MM.1S (cell line): ENCODE results near the gene ADH1A.

Source experiments
- DNase-seq: peaks from one replicate; pipeline ENCODE4 v3.0.0-alpha.2; 2015
- H2AFZ ChIP-seq: fragments of 300-600 bp; sonication (generic); 2 replicates; pipeline ENCODE4 v1.6.0; 2016; ENCODE audit warnings: antibody characterized with exemption, low read length
- H3F3A ChIP-seq: fragments of 300-600 bp; sonication (generic); 2 replicates; pipeline ENCODE4 v1.6.1; 2016; ENCODE audit warnings: mild to moderate bottlenecking, antibody characterized with exemption, low read length, moderate library complexity, mixed read lengths; ENCODE audit not compliant: insufficient read depth
- H3K27ac ChIP-seq: fragments of 300-600 bp; sonication (generic); 2 replicates; pipeline ENCODE4 v1.5.1; 2016; ENCODE audit warnings: mild to moderate bottlenecking, low read length
- H3K27me3 ChIP-seq: fragments of 300-600 bp; sonication (generic); replicated peaks from 2 replicates; pipeline ENCODE4 v1.6.0; 2016; ENCODE audit warnings: low read length; ENCODE audit not compliant: insufficient read depth
- H3K36me3 ChIP-seq: fragments of 300-600 bp; sonication (generic); replicated peaks from 2 replicates; pipeline ENCODE4 v1.6.1; 2016; ENCODE audit warnings: mild to moderate bottlenecking, low read length, mixed read lengths; ENCODE audit not compliant: insufficient read depth
- H3K4me1 ChIP-seq: fragments of 300-600 bp; sonication (generic); 2 replicates; pipeline ENCODE4 v1.6.1; 2016; ENCODE audit warnings: low read length, mixed read lengths
- H3K4me2 ChIP-seq: fragments of 300-600 bp; sonication (generic); 2 replicates; pipeline ENCODE4 v1.6.0; 2016; ENCODE audit warnings: low read depth, low read length
- H3K4me3 ChIP-seq: fragments of 300-600 bp; sonication (generic); 2 replicates; pipeline ENCODE4 v1.5.1; 2016; ENCODE audit warnings: low read length, mixed read lengths
- H3K79me2 ChIP-seq: fragments of 300-600 bp; sonication (generic); 2 replicates; pipeline ENCODE4 v1.6.1; 2016; ENCODE audit warnings: mixed run types, low read length, mixed read lengths
- H3K9ac ChIP-seq: fragments of 300-600 bp; sonication (generic); 2 replicates; pipeline ENCODE4 v1.6.1; 2016; ENCODE audit warnings: low read length, mixed read lengths
- H3K9me2 ChIP-seq: fragments of 300-600 bp; sonication (generic); replicated peaks from 2 replicates; pipeline ENCODE4 v1.6.1; 2016; ENCODE audit warnings: mild to moderate bottlenecking, low read length, mixed read lengths; ENCODE audit not compliant: insufficient read depth
- H3K9me3 ChIP-seq: fragments of 300-600 bp; sonication (generic); replicated peaks from 2 replicates; pipeline ENCODE4 v1.6.1; 2016; ENCODE audit warnings: mild to moderate bottlenecking, low read length, mixed read lengths; ENCODE audit not compliant: insufficient read depth
- H4K20me1 ChIP-seq: fragments of 300-600 bp; sonication (generic); 2 replicates; pipeline ENCODE4 v1.6.1; 2016; ENCODE audit warnings: mild to moderate bottlenecking, low read length, moderate library complexity, mixed read lengths; ENCODE audit not compliant: insufficient read depth
- CTCF ChIP-seq: fragments of 300-600 bp; sonication (generic); IDR thresholded peaks from 2 replicates; pipeline ENCODE4 v1.5.1; 2016; ENCODE audit warnings: antibody characterized with exemption, low read length, mixed read lengths
- EZH2 ChIP-seq: fragments of 300-600 bp; sonication (generic); optimal IDR thresholded peaks from 2 replicates; pipeline ENCODE3; 2017; ENCODE audit warnings: low read depth, mild to moderate bottlenecking, antibody characterized with exemption, low read length, mixed read lengths
- EZH2phosphoT487 ChIP-seq: fragments of 300-600 bp; sonication (generic); IDR thresholded peaks from 2 replicates; pipeline ENCODE4 v1.6.1; 2018; ENCODE audit warnings: antibody characterized with exemption, low read length

The ADH1A gene

GRCh38 chr4:99305638-99306400, 15.0 kb upstream of the ADH1A start:
- Histone ChIP-seq H3F3A (no peaks in the 10 kb centered on the region), H4K20me1 (no peaks in the 10 kb centered on the region), H3K79me2 (no peaks in the 10 kb centered on the region), H3K36me3 (no peaks in the 10 kb centered on the region), H3K9me3 (no peaks in the 10 kb centered on the region), H3K27me3 (no peaks in the 10 kb centered on the region), H3K4me1 (no peaks in the 10 kb centered on the region), H3K27ac (no peak overlapping the region), H3K4me3 (no peak overlapping the region), H3K9ac (no peak overlapping the region), H2AFZ (no peak overlapping the region), H3K4me2 (no peak overlapping the region), H3K9me2 (no peaks in the 10 kb centered on the region)
- TF ChIP-seq EZH2phosphoT487 (no peak), CTCF (no peak), EZH2 (no peak)
- DNase-seq, result no peak

GRCh38 chr4:99301376-99302164, 10.8 kb upstream of the ADH1A start:
- Histone ChIP-seq H3K27me3 (no peaks in the 10 kb centered on the region), H4K20me1 (no peaks in the 10 kb centered on the region), H3K9me3 (no peaks in the 10 kb centered on the region), H2AFZ (no peak overlapping the region), H3K36me3 (no peaks in the 10 kb centered on the region), H3K4me3 (no peak overlapping the region), H3K27ac (no peak overlapping the region), H3K9ac (no peak overlapping the region), H3K4me1 (no peaks in the 10 kb centered on the region), H3K9me2 (no peaks in the 10 kb centered on the region), H3F3A (no peaks in the 10 kb centered on the region), H3K4me2 (no peak overlapping the region), H3K79me2 (no peaks in the 10 kb centered on the region)
- no peak for DNase-seq
- no peak for TF ChIP-seq EZH2phosphoT487
- no peak for TF ChIP-seq EZH2
- TF ChIP-seq CTCF, result no peak

- no peak for TF ChIP-seq CTCF
- no peak for TF ChIP-seq EZH2phosphoT487
- no peak for TF ChIP-seq EZH2
- H3K9me3 ChIP-seq, result no peaks in the 10 kb centered on the region
- H3F3A ChIP-seq, result no peaks in the 10 kb centered on the region
- H3K79me2 ChIP-seq, result no peaks in the 10 kb centered on the region
- DNase-seq, result no peak
- no peak overlapping the region for H3K27ac ChIP-seq
- H3K9me2 ChIP-seq, result no peaks in the 10 kb centered on the region
- H3K4me2 ChIP-seq, result no peak overlapping the region
- no peak overlapping the region for H3K9ac ChIP-seq
- H3K27me3 ChIP-seq, result no peaks in the 10 kb centered on the region
- H3K4me3 ChIP-seq, result no peak overlapping the region
- H4K20me1 ChIP-seq, result no peaks in the 10 kb centered on the region
- no peaks in the 10 kb centered on the region for H3K36me3 ChIP-seq
- no peak overlapping the region for H2AFZ ChIP-seq
- no peaks in the 10 kb centered on the region for H3K4me1 ChIP-seq
These were observed 10.1 kb upstream of the ADH1A start for GRCh38 chr4:99300934-99301333.
